GM18517 (cell line): ENCODE results near the gene EMC1.
"Not testable (repeated sequence)": the region's sequence is repeated elsewhere in the genome, so short reads cannot be mapped to it uniquely, and the experiment has no call there.

ENCODE experiments used
- ATAC-seq: cut with Tn5 transposase; IDR thresholded peaks from one replicate; pipeline ENCODE4 v1.9.1; 2021; ENCODE audit warnings: mild to moderate bottlenecking, moderate library complexity; ENCODE audit not compliant: unreplicated experiment

The EMC1 gene

GRCh38 chr1:19220080-19220846 lies 31.1 kb downstream of the EMC1 start:
- ATAC-seq, result no peak

- ATAC-seq, result no peak
Measured at GRCh38 chr1:19219451-19219850, 31.9 kb downstream of the EMC1 start.

DNA sequence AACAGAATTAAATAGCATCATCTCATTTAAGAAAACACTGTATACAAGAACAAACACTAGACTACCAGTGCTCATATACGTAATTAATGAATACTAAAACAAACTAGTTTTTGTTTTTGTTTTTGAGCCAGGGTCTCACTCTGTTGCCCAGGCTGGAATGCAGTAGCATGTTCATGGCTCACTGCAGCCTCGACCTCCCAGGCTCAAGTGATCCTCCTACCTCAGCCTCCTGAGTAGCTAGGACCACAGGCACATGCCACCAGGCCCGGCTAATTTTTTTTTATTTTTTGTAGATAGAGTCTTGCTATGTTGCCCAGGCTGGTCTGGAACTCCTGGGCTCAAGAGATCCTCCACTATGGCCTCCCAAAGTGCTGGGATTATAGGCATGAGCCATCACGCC lies 34.7 kb downstream of the EMC1 start:
- not testable (repeated sequence) for ATAC-seq

- ATAC-seq, result no peak
Measured at GRCh38 chr1:19213580-19213979, 37.7 kb downstream of the EMC1 start.

GRCh38 chr1:19212167-19212566 lies 39.2 kb downstream of the EMC1 start:
- no peak for ATAC-seq

DNA sequence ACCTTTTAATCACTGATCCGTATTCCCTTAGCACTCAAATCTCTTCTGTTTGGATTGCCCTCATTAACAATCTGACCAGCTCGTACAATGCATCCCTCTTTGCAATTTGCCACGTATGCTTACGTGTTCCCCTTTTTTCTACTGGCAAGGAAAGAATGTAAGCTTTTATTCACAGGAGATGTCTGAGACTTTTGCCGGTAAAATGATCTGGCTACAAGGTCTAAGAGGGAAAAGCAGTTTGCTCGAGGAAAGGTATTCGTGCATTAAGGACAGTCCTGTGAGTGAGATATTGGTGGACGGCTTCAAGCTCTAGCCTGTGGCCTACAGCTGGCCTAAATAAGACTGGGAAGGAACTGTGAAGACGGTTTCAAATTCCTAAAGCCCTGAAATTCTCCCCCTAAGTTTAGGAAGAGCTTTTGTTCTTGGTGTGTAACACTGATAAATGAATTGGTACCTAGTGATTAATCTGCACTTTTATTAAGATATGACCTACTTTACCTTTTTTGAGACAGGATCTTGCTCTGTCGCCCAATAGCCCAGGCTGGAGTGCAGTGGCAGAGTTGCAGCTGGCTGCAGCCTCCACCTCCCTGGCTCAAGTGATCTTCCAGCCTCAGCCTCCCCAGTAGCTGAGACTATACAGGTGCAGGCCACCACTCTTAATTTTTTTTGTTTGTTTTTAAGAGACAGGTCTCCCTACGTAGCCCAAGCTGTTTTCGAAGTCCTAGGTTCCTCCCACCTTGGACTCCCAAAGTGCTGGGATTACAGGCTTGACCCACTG lies 40.4 kb downstream of the EMC1 start:
- peak; percentile 4 for ATAC-seq

GRCh38 chr1:19209990-19210771 lies 41.1 kb downstream of the EMC1 start, which contains the start of gene UBR4:
Gene UBR4 (minus strand): TSS chr1:19210266. CDS start chr1:19210248, 18 bp downstream.
- peak; percentile 79 for ATAC-seq

DNA sequence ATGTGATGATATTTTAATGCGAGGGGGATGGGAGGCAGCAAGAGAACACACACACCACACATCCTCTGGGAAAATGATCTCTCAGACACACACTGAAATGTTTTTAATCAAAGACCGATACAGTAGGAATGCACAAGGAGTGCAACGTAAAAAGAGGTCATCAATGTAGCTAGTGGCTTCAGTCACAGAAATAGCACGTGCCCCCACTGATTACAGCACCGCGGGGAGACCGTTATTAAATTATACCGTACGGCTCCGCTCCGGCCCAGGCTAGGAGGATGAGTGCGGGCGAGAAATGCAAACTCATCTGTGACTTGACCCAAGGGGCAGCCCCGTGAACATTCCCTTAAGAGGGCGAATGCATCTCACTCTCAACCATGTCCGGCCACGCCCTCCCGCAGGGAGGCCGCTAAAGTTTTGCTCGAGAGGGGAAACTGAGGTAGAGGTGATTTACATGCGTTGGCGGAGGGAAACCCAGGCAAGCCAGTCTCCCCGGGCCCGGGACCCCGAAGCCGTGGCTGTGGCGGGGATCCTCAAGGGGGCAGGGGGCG lies 41.8 kb downstream of the EMC1 start:
- ATAC-seq, result peak; percentile 35

DNA sequence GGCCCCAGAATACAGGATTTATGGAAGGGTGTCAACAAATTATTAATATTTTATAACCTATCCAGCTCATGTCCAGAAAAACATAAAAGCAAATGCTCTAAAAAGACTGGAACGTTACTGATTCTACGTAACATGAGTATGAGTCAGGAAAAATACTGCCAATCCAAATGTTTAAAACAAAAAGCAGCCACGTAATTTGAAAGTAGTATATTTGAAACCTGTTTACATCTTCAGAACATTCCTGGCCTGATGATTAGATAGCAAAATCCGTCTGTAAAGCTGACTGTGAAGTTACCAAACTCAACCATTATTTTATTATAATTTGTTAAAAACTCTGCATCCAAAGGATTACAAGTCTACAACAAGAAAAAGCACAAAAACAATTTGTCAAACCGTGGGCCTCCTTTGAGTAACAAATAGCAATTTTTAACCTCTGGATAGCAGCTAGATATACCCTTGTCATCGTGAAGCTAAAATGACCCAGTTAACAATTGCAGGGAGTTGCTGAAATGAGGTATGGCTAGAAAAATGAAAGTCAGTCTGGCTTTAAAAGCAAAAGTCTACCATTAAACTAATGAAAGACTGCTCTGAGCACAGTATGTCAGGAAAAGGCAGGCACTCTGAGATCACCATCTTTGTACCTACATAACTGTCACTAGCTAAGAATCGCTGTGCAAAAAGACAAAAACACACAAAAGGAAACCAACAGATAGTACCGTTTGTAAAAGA lies 42.5 kb downstream of the EMC1 start:
- ATAC-seq, result no peak

DNA sequence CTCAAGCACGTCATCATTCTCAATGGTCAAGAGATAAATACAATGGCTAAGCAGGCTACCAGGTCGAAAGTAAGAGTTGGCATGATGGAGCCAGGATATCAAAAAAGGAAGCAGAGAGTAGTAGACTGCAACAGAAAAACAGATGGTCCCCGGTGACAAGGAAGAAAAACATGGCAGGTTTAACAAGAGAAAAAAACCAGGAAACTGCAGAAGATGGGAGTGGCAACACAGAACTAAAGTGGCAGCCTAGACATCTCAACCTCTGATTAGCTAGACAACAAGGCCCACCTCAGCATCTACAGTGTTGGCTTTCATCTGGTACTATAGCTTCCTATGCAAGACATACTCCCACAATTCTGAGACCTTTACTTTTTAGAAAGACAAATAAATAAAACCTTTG lies 44.4 kb downstream of the EMC1 start:
- ATAC-seq, result no peak

- ATAC-seq, result no peak
Measured at GRCh38 chr1:19205845-19206244, 45.5 kb downstream of the EMC1 start.

GRCh38 chr1:19205403-19205802 lies 45.9 kb downstream of the EMC1 start:
- ATAC-seq, result no peak

- ATAC-seq, result no peak
Measured at GRCh38 chr1:19204446-19205266, 46.7 kb downstream of the EMC1 start.

GRCh38 chr1:19203440-19203839 lies 47.9 kb downstream of the EMC1 start:
- no peak for ATAC-seq

- no peak for ATAC-seq
Measured at GRCh38 chr1:19202396-19202795, 48.9 kb downstream of the EMC1 start.

GRCh38 chr1:19199969-19200604 lies 51.2 kb downstream of the EMC1 start:
- ATAC-seq, result no peak

GRCh38 chr1:19199329-19199968 lies 51.9 kb downstream of the EMC1 start:
- no peak for ATAC-seq

DNA sequence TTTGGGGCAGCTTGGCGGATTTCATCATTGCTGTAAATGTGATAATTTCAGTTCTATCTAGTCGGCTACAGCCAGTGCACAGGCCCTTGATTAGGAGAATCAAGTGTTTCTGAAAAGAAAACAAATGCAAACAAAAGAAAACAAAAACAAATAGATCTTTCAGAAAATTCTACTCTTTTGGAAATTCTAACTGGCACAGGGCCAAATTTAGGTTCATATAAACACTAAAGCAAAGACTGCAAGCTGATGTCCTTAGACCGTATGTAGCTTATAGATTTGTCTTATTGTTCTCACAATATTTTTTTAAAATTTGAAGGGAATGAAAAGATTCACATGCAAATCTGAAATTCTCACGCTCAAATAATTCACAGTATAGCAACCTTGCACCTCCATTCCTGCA lies 52.5 kb downstream of the EMC1 start:
- no peak for ATAC-seq

DNA sequence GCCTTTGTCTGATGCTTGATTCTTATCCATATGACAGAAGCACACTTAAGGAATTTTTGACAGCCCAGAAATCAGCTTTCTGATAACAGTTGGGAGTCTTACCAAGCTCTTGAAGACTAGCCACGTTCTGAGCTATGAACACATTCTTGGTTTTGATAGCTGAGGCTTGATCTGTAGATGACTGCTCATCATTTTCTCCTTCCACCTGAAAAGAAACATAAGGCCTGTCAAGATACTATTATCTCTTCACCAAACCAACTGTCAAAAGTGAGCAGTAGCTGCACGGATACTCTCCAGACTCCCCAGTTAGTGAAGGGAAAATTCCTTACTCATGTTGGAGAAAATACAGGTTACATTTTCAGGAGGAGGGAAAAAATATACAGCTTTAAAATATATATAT lies 53.5 kb downstream of the EMC1 start:
- no peak for ATAC-seq
